Measurements from ENCODE around the gene STXBP5.

The STXBP5 gene

DNA sequence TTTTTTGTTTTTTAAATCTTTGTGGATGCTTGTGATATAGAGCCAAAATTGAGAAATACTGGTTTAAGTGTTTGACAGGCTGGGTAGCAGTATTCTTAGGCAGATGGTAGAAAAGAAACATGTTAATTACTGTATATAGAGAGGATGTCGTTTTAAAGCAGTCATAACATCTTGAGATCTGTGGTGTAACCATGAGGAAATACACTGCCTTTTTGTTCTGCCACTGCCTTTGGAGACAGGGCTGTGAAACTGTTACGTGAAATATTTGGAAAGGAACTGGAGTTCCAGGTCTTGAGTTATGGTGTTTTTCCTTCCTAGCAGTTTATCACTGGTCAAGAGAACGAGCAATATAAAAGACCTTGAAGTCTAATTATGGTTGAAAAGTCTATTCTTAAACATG is 19.5 kb downstream of the STXBP5 start:
- Histone ChIP-seq H3K4me1 (ENCODE audit: control insufficient read depth, insufficient read depth, low read length, poor library complexity, severe bottlenecking) (peaks cover 6% of the 10 kb centered on the region), H3K27ac (ENCODE audit: low read depth, low read length, severe bottlenecking) (no peak overlapping the region), H3K4me3 (ENCODE audit: extremely low read depth, insufficient read depth, low read length, poor library complexity, severe bottlenecking) (no peak overlapping the region), H3K9me3 (ENCODE audit: control insufficient read depth, low read length) (no peaks in the 10 kb centered on the region), H3K36me3 (ENCODE audit: control insufficient read depth, insufficient read depth, low read length) (peaks cover 7% of the 10 kb centered on the region)
- 95 to 97% methylated on average over 2 to 3 of the region's 3 CpGs for WGBS, 2 experiments (ENCODE audit: insufficient coverage in 2 of 2)

- Histone ChIP-seq H3K9me3 (ENCODE audit: control insufficient read depth, low read length) (no peaks in the 10 kb centered on the region), H3K36me3 (ENCODE audit: control insufficient read depth, insufficient read depth, low read length) (peaks cover 6% of the 10 kb centered on the region), H3K27ac (ENCODE audit: low read depth, low read length, severe bottlenecking) (no peak overlapping the region), H3K4me1 (ENCODE audit: control insufficient read depth, insufficient read depth, low read length, poor library complexity, severe bottlenecking) (peaks cover 6% of the 10 kb centered on the region), H3K4me3 (ENCODE audit: extremely low read depth, insufficient read depth, low read length, poor library complexity, severe bottlenecking) (no peak overlapping the region)
- WGBS, 2 experiments (ENCODE audit: insufficient coverage in 2 of 2), result 100% methylated on average over 2 of the region's 2 CpGs; no CpG with 5 or more reads in 1 of the 2 experiments
Observed at GRCh38 chr6:147226163-147226724, 22.0 kb downstream of the STXBP5 start.

GRCh38 chr6:147226877-147227276 is 22.7 kb downstream of the STXBP5 start:
- Histone ChIP-seq H3K9me3 (ENCODE audit: control insufficient read depth, low read length) (no peaks in the 10 kb centered on the region), H3K4me3 (ENCODE audit: extremely low read depth, insufficient read depth, low read length, poor library complexity, severe bottlenecking) (no peak overlapping the region), H3K36me3 (ENCODE audit: control insufficient read depth, insufficient read depth, low read length) (peaks cover 6% of the 10 kb centered on the region), H3K4me1 (ENCODE audit: control insufficient read depth, insufficient read depth, low read length, poor library complexity, severe bottlenecking) (peaks cover 6% of the 10 kb centered on the region), H3K27ac (ENCODE audit: low read depth, low read length, severe bottlenecking) (no peak overlapping the region)
- 100% methylated on average over 1 of the region's 1 CpG; no CpG with 5 or more reads in 1 of the 2 experiments for WGBS, 2 experiments (ENCODE audit: insufficient coverage in 2 of 2)

GRCh38 chr6:147227770-147228320 is 23.6 kb downstream of the STXBP5 start:
- H3K27ac ChIP-seq (ENCODE audit: low read depth, low read length, severe bottlenecking), result peak overlapping the region; percentile 46
- H3K9me3 ChIP-seq (ENCODE audit: control insufficient read depth, low read length), result no peaks in the 10 kb centered on the region
- peaks cover 6% of the 10 kb centered on the region for H3K4me1 ChIP-seq (ENCODE audit: control insufficient read depth, insufficient read depth, low read length, poor library complexity, severe bottlenecking)
- no CpG with 5 or more reads among the region's 1 CpG for WGBS, 2 experiments (ENCODE audit: insufficient coverage in 2 of 2)
- peaks cover 6% of the 10 kb centered on the region for H3K36me3 ChIP-seq (ENCODE audit: control insufficient read depth, insufficient read depth, low read length)
- no peak overlapping the region for H3K4me3 ChIP-seq (ENCODE audit: extremely low read depth, insufficient read depth, low read length, poor library complexity, severe bottlenecking)

GRCh38 chr6:147231589-147231988 is 27.4 kb downstream of the STXBP5 start:
- Histone ChIP-seq H3K9me3 (ENCODE audit: control insufficient read depth, low read length) (no peaks in the 10 kb centered on the region), H3K36me3 (ENCODE audit: control insufficient read depth, insufficient read depth, low read length) (peaks cover 2% of the 10 kb centered on the region), H3K4me3 (ENCODE audit: extremely low read depth, insufficient read depth, low read length, poor library complexity, severe bottlenecking) (no peak overlapping the region), H3K4me1 (ENCODE audit: control insufficient read depth, insufficient read depth, low read length, poor library complexity, severe bottlenecking) (peaks cover 6% of the 10 kb centered on the region), H3K27ac (ENCODE audit: low read depth, low read length, severe bottlenecking) (no peak overlapping the region)
- no CpG with 5 or more reads among the region's 1 CpG for WGBS, 2 experiments (ENCODE audit: insufficient coverage in 2 of 2)

DNA sequence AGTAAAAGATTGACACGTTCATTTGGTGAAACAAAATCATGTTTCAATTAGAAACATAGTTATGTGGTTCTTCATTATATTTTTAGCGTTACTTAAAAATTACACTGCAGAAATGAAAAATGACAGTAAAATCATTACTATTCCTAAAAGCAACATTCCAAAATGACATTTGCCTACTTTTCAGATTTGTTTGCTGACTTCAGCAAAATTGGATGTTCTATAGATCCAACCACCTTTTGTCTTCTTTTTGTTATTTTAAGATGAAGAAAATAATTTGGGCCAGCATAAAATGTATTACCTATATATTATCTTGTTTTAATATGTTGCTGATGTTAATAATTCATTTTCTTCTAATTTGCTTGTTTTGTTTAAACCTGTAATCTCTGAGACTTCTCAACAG is 30.5 kb downstream of the STXBP5 start:
- no peaks in the 10 kb centered on the region for H3K9me3 ChIP-seq (ENCODE audit: control insufficient read depth, low read length)
- no peaks in the 10 kb centered on the region for H3K4me1 ChIP-seq (ENCODE audit: control insufficient read depth, insufficient read depth, low read length, poor library complexity, severe bottlenecking)
- H3K27ac ChIP-seq (ENCODE audit: low read depth, low read length, severe bottlenecking), result no peak overlapping the region
- no CpG with 5 or more reads among the region's 2 CpGs for WGBS, 2 experiments (ENCODE audit: insufficient coverage in 2 of 2)
- no peak overlapping the region for H3K4me3 ChIP-seq (ENCODE audit: extremely low read depth, insufficient read depth, low read length, poor library complexity, severe bottlenecking)
- H3K36me3 ChIP-seq (ENCODE audit: control insufficient read depth, insufficient read depth, low read length), result peaks cover 13% of the 10 kb centered on the region

GRCh38 chr6:147238164-147238563 is 33.9 kb downstream of the STXBP5 start:
- Histone ChIP-seq H3K9me3 (ENCODE audit: control insufficient read depth, low read length) (no peaks in the 10 kb centered on the region), H3K36me3 (ENCODE audit: control insufficient read depth, insufficient read depth, low read length) (peaks cover 13% of the 10 kb centered on the region), H3K4me3 (ENCODE audit: extremely low read depth, insufficient read depth, low read length, poor library complexity, severe bottlenecking) (no peak overlapping the region), H3K27ac (ENCODE audit: low read depth, low read length, severe bottlenecking) (no peak overlapping the region), H3K4me1 (ENCODE audit: control insufficient read depth, insufficient read depth, low read length, poor library complexity, severe bottlenecking) (no peaks in the 10 kb centered on the region)
- no CpG with 5 or more reads among the region's 3 CpGs for WGBS, 2 experiments (ENCODE audit: insufficient coverage in 2 of 2)

- WGBS, 2 experiments (ENCODE audit: insufficient coverage in 2 of 2), result no CpG with 5 or more reads among the region's 5 CpGs
- no peaks in the 10 kb centered on the region for H3K9me3 ChIP-seq (ENCODE audit: control insufficient read depth, low read length)
- no peaks in the 10 kb centered on the region for H3K4me1 ChIP-seq (ENCODE audit: control insufficient read depth, insufficient read depth, low read length, poor library complexity, severe bottlenecking)
- H3K36me3 ChIP-seq (ENCODE audit: control insufficient read depth, insufficient read depth, low read length), result peaks cover 13% of the 10 kb centered on the region
- no peak overlapping the region for H3K27ac ChIP-seq (ENCODE audit: low read depth, low read length, severe bottlenecking)
- H3K4me3 ChIP-seq (ENCODE audit: extremely low read depth, insufficient read depth, low read length, poor library complexity, severe bottlenecking), result no peak overlapping the region
Observed at GRCh38 chr6:147238906-147239305, 34.7 kb downstream of the STXBP5 start.

- Histone ChIP-seq H3K4me1 (ENCODE audit: control insufficient read depth, insufficient read depth, low read length, poor library complexity, severe bottlenecking) (no peaks in the 10 kb centered on the region), H3K36me3 (ENCODE audit: control insufficient read depth, insufficient read depth, low read length) (peaks cover 31% of the 10 kb centered on the region), H3K4me3 (ENCODE audit: extremely low read depth, insufficient read depth, low read length, poor library complexity, severe bottlenecking) (no peak overlapping the region), H3K27ac (ENCODE audit: low read depth, low read length, severe bottlenecking) (no peak overlapping the region), H3K9me3 (ENCODE audit: control insufficient read depth, low read length) (no peaks in the 10 kb centered on the region)
- WGBS, 2 experiments (ENCODE audit: insufficient coverage in 2 of 2), result 88 to 100% methylated on average over 3 to 4 of the region's 4 CpGs
Observed at GRCh38 chr6:147244832-147245231, 40.6 kb downstream of the STXBP5 start.

DNA sequence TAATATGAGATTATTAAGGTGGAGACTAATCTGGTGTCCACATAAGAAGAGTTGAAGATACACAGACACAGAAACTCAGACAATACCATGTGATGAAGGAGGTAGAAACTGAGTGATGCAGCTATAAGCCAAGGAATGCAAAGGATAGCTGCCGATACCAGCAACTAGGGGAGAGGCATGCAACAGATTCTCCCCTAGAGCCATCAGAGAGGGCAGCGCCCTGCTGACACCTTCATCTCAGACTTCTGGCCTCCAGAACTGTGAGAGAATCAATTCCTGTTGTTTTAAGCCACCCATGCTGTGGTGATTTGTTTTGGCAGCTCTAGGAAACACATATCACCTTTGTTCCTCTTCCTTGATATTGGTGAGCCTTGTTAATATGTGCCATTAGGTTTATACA is 41.5 kb downstream of the STXBP5 start:
- Histone ChIP-seq H3K4me1 (ENCODE audit: control insufficient read depth, insufficient read depth, low read length, poor library complexity, severe bottlenecking) (no peaks in the 10 kb centered on the region), H3K4me3 (ENCODE audit: extremely low read depth, insufficient read depth, low read length, poor library complexity, severe bottlenecking) (no peak overlapping the region), H3K27ac (ENCODE audit: low read depth, low read length, severe bottlenecking) (no peak overlapping the region), H3K36me3 (ENCODE audit: control insufficient read depth, insufficient read depth, low read length) (peaks cover 40% of the 10 kb centered on the region), H3K9me3 (ENCODE audit: control insufficient read depth, low read length) (no peaks in the 10 kb centered on the region)
- 80 to 89% methylated on average over 1 to 2 of the region's 2 CpGs for WGBS, 2 experiments (ENCODE audit: insufficient coverage in 2 of 2)

DNA sequence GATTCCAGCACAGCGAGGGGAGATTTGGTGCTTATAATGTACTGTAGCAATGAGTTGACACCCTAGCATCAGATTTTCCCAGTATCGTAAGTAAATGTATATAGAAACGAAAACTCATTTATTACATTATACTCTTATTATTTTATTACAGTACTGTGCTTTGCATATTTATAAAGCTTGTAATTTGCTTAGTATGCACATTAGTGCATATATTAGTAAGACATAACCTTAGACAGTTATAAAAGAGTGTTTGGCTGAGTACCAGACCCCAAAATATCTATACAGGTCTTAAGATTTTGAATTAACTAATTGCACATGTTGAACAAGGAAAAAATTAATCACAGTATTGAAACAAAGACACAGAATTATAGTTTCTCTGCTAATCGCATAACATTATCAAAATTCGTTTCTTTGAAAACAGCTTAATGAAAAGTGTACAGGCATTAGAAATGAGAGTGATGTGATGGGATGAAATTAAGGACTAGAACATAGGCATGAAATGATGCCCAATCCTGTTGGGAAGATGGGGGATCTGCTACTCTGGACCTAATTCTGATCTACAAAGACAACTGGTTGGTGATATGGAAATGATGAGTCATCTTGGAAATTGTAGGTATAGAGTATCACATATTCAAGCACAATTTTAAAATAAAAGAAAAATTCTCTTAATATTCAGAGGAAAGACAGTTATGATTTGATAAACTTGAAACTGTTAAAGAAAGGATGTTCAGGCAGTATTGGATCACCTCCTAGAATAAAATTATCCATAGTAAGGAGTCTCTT is 42.8 kb downstream of the STXBP5 start:
- Histone ChIP-seq H3K4me3 (ENCODE audit: extremely low read depth, insufficient read depth, low read length, poor library complexity, severe bottlenecking) (no peak overlapping the region), H3K9me3 (ENCODE audit: control insufficient read depth, low read length) (peaks cover 7% of the 10 kb centered on the region), H3K4me1 (ENCODE audit: control insufficient read depth, insufficient read depth, low read length, poor library complexity, severe bottlenecking) (no peaks in the 10 kb centered on the region), H3K27ac (ENCODE audit: low read depth, low read length, severe bottlenecking) (no peak overlapping the region), H3K36me3 (ENCODE audit: control insufficient read depth, insufficient read depth, low read length) (peaks cover 53% of the 10 kb centered on the region)
- 95 to 100% methylated on average over 2 of the region's 5 CpGs for WGBS, 2 experiments (ENCODE audit: insufficient coverage in 2 of 2)

Measured in mesodermal cell (in vitro differentiated cells).